ENCODE measurements around the gene POGLUT3.
A peak's percentile ranks its signal among the peaks of the same experiment; 100 is the strongest.

The POGLUT3 gene, protein sequence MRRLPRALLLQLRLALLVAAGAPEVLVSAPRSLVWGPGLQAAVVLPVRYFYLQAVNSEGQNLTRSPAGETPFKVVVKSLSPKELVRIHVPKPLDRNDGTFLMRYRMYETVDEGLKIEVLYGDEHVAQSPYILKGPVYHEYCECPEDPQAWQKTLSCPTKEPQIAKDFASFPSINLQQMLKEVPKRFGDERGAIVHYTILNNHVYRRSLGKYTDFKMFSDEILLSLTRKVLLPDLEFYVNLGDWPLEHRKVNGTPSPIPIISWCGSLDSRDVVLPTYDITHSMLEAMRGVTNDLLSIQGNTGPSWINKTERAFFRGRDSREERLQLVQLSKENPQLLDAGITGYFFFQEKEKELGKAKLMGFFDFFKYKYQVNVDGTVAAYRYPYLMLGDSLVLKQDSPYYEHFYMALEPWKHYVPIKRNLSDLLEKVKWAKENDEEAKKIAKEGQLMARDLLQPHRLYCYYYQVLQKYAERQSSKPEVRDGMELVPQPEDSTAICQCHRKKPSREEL

DNA sequence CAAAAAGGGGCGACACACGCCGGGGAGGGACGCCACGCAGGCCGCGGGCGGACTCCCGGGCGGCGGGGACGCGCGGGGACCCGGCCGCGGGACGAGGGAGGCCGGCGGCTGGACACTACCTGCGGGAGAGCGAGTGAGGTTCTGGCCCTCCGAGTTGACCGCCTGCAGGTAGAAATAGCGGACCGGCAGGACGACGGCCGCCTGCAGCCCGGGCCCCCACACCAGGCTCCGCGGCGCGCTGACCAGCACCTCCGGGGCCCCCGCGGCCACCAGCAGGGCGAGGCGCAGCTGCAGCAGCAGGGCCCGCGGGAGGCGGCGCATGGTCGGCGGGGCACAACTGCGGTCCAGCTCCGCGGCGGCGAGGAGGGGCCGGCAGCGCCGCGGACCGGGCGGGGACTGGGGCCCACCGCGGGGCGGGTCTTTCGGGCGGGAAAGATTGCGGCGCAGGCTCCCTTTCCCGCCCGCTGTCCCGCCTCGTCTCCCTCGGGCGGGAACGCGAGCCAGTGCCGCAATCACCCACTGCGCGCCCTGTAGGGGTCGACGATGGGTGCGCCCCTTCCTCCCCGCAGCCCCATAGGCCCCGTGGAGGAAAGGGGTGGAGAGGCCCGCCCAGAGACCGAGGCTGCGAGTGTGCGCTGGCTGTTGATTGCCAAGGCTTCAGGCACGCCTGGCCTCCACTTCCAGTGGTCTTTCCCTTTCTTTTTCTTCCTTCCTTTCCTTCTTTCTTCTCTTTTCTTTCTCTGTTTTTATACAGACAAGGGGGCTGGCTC, at the start of gene POGLUT3:
POGLUT3 (minus strand) TSS at position 339 of the 770 bp plus-strand sequence; CDS start at position 321, 18 bp downstream.
- peak; percentile 65 for DNase-seq

DNA sequence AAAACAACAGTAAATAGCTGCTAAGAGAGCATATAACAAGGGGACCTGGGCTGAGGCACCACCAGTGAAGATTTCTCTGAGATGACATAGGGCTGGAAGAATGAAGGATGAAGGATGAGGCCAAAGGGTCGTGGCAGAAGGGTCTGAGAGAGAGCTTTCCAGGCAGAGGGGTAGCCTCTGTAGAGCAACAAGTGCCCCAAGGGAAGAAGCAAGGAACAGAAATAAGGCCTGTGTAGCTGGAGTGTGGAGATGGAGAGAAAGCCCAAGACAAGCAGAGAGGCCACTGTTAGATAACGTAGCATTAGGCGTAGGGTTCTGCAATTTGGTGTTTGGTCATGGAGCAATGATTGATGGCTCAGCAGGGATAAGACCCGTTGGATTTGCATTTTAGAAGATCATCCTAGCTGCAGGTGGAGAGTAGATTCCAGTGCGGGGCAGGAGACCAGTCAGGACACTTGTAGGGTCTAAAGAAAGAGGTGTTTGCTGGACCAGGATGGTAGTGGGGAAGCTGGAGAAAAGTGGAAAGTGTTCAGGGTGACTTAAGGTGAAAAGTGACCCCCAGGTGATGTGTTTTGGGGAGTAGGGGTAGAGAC, 47.8 kb upstream of the POGLUT3 start:
- DNase-seq, result no peak

DNA sequence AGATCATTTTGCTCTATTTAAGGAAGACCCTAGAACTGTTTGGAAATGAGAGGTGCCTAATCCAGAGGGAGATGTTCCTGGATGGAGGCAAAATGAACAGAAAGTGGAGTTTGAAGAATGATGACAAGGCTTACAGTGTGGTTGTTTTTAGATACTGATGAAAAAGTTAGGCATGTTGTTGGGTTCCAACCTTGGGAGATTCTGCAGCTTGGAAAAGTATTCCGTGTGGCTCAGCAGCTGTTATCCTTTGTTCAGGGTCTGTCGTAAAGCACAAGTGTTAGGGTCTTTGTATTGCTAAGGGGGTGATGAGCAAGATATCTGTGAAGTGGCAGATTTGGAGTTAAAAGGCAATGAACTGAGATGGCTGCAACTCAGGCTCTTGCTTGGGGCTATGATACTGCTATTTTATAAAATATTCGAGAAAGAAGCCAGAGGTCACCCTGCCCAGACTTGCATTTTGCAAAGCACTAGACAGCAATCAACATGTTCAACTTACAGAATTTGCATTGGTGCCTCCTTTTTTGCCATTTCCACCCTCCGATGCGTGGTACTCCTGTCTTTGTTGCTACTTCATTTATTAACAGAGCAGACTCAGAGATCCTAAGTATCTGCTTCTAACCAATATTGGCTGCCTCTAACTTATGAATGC, 45.3 kb upstream of the POGLUT3 start:
- DNase-seq, result no peak

DNA sequence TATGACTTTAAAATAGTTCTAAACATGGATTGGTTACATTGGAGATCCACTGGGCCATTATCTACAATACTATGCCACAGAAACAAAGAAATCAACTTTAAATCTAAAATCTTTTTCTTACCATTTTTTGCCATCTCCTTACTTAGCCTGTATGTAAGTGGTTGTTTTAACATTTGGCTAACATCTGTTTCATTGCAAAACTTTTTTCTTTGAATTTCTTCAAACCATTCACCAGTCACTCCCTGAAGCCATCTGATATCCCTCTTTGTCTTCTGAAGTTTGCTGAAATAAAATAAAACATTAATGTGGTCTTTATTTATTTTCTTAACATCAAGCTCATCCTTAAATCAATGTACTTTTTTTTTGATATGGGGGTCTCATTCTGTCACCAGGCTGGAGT, 43.3 kb upstream of the POGLUT3 start:
- no peak for DNase-seq

DNA sequence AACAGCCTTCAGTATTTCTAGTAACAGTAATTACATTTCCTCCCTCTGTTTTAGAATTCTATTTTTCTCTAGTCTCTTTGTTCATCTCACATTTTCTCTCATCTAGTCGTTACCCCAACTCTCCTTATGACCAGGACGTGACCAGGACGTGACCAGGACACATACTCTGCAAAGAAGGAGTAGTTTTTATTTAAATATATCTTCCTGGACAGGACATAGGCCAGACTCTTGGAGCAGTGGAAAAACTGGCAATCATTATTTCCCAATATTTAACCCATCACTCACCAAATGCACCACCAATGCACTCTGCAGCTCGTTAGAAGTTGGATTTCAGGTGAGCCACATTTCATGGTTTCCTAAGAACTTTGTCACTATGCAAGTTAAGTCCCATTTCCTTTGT, 40.3 kb upstream of the POGLUT3 start:
- no peak for DNase-seq

DNA sequence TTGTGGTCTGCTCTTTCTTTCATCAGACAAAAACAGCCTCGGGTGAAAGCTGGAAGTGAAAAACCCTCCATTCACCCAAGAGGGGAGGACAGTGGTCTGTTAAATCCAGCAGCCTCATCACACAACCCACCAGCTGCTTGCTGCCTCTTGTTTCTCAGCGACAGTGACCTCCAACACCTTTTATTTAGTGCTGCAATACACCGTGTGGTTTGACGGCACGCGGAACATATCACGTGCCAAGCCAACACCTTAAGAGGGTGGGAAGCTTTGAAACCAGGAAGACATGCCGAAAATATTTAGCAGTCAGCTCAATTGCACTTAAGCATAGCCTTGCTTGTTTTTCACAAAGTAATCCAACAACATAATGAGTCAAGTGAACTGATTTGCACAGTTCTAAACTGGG, 39.8 kb upstream of the POGLUT3 start:
- peak; percentile 22 for DNase-seq

DNA sequence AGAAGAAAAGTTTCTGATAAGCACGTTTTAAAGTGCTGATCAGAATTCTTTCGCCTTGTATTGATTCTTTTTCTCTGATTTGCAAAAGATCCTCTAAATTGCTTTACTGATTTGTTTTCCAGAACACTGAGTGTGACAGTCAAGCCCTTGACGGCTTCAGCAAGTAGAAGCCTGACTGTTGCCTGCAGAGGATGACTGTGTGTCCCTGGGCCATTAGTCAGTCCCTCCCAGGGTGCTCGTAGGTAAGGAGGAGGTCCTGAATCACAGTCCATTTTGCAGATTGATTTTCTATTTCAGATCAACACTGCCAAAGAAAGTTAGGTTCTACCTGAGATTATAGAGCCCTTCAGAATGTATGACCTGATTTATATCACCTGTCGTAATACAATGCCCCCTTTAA, 38.6 kb upstream of the POGLUT3 start:
- no peak for DNase-seq

DNA sequence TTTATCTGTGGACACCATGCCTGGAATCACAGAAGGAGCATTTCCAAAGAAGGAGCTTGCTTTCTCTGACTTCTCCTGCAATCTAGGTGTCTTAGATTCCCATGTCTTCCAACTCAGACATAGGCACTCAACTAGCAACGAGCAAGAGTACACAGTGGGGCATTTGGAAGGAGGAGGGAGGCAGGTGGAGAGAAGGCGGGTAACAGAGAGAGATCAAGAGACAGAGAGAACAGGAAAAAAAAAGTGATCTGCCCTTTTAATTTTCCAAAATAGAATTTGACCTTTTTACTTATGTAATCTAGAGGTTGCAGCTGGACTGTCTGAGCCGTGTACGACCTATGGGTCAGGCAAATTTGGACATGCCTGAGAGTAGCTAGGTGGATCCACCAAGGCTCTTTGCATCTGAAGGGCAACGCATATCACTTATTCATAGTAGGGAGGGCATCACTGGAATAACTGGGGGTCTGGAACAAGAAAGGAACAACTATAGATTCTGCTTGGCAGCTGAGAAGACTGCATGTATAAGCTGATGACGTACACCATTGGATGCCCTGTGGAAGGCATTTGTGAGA, 37.3 kb upstream of the POGLUT3 start:
- no peak for DNase-seq

DNA sequence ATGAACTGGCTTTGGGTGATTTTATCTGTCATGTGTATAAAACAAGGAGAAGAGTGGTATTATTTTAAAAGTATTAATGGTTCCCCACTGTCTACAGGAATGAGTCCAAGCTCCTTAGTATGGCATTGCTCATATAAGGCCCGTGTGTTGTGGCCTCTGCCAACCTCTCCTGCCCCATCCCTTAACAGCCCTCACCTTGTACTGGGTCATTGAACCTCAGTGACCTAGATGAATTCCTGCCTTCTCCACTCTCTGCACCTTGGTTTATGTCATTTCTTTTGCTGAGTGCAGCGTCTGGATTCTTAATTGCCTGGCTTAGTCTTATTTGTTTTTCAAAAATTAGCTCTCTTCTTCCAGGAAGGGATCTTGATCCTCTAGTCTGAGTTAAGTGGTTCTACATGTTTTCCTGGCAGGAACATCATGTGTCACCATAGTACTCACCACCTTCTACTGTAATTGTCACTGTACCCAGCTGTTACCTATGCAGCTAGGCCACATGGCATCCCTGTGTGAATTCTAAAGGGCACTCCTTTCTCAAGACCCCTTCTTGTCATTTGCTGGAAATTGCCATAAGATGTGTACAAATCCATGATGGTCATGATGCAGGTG, 36.2 kb upstream of the POGLUT3 start:
- no peak for DNase-seq

DNA sequence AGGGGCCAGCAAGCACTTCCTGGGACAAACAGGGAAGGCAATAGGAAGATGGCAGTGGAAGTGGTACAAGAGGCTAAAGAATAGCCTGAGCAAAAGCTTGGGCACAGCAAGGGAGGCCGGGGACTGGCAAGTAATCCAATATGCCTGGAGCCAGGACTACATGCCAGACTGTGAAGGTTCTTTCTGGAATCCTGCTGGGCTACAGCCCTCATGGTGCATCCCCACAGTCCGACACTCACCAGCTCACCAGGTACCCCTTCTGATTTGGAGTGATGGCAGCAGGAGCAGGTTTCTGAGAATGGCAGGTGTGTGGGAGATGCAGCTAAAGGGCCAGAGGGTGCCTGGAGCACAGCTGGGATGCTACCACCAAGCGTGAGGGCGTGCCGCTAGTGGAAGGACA, 32.2 kb upstream of the POGLUT3 start:
- no peak for DNase-seq

DNA sequence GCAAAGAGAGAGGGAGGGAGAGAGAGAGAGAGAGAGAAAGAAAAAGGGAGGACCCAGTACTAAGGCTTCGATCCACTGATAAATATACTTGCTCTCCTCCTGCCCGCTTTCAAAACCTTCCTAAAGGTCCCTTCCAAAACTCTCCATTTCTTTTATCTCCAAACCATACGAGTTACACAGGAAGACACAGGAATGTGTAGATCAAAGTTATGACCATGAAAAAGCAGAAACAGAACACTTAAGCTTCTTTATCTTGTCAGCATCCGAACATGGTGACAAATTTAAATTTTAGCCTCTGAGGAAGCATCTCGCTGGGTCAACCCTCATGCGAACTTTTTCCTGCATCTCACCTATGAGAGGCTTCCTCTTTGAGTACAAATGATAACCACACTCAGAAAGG, 29.2 kb upstream of the POGLUT3 start:
- DNase-seq, result no peak

DNA sequence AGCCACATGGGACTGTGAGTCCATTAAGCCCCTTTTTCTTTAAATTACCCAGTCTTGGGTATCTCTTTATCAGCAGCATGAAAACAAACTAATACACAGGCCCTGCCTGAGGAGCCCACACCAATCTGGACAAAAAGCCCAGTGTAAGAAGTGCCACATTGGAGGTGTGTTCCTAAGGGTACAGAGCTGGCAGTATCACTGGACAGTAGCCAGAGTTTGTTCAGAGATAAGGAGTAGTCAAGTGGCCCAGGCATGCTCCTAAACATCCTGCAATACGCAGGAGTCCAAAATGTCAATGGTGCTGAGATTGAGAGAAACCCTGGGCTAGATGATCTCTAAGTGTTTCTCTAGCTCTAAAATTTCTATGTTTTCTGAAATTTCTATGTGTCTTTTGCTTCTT, 27.0 kb upstream of the POGLUT3 start:
- DNase-seq, result no peak

DNA sequence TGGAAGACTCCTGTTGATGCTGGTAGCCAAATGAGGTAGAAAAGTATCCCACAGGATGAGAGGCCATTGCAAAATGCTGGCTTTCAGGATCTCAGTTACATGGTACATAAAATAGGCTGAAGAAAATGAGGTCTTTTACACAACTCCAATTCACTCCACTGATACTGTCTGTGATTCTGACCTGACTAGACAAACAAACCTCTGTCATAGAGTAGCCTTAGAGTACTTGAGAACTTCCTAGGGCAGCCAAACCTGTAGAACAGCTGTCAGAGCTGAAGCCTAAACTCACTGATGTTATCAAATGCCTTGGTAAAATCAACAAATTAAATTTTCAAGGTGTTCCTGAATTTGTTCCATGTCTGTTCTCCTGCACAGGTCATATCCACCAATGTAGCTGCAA, 26.2 kb upstream of the POGLUT3 start:
- no peak for DNase-seq

DNA sequence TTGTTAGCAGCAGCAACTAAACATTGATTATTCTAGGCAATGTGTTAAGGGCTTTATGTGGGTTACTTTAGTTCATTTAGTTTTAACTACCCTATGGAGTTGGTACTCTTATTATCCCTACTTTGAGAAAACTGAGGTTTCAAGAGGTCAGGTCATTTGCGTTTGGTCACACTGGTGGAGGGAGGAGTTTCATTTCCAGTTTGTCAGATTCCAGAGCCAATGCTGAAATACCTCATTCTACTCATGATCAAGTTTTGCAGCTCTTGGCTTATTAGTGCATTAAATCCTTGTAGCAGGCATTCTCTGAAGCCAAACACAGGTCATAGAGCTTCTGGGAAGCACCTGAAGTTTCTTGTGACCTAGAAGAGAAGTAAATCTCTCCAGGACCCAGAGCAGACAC, 24.1 kb upstream of the POGLUT3 start:
- DNase-seq, result no peak

DNA sequence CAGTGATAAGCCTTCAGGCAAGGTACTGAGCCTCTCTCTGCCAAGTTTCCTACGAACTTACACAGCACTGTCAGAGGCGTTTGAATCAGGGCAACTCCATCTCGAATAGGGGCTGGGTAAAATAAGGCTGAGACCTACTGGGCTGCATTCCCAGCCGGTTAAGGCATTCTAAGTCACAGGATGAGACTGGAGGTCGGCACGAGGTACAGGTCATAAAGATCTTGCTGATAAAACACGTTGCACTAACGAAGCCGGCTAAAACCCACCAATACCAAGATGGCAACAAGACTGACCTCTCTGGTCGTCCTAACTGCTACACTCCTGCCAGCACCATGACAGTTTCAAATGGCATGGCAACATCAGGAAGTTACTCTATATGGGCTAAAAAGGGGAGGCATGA, 20.4 kb upstream of the POGLUT3 start:
- no peak for DNase-seq

DNA sequence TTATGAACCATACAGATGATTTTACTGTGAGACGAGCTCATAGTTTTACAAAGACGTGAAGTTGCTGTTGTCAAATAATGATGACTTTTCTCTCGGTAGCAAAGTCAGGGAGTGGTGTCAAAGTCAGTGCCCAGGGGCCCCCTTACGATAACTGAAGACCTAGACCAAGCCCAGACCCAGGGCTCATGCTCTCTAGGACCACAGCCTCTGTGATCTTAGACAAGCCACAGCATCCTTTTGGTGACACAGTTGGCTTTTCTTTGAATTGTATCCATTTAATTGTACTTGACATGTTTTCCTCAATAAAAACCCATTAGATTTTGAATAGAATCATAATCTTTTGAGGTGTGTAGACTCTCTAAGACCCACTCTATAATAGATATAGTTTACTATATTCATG, 17.9 kb upstream of the POGLUT3 start:
- no peak for DNase-seq

DNA sequence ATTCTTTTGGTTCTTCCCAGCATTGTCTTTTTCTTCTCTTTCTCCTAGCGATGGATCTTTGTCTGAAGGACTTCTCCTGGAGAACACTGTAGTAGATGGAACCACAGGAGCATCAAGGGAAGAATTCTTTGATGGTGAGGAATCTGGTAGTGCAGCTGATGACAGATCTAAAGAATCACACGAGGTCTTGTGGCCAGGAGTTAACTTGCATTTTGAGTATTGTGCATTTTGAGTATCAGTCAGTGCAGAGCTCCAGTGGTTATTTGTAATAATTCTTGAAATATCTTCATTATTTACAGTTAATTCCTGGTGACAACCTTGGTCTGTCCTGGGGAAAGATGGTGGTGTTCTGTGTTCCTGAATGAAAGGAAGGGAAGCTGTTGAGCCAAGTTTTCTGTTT, 14.5 kb upstream of the POGLUT3 start:
- DNase-seq, result no peak

DNA sequence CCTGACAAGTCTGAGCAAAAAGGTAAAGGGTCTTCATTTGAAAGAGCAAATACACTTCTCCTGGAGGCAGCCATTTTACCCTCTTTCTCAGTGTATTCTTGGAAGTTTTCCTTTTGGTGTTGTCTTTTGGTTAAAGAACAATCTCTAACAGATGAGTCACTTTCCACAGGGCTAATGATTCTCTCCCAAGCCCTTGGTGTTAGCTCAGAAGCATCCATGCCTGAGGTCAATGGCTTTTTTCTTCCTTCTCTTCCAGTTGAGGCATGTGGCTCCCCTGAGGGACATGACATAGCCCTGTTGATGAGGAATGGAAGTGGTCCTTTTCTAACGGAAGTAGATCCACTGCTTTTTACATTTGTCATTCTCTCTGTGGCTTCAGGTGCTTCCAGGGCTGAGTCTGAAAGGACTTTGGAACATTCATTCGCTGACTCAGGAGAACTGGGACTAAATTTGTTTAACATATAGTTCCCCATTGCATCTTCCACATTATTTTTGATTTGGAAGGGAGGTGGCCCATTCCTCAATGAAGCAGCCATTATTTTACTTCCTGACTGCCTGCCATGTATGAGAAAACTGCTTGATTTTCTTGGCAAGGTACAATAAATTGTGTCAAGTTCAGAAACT, 13.8 kb upstream of the POGLUT3 start:
- DNase-seq, result no peak

DNA sequence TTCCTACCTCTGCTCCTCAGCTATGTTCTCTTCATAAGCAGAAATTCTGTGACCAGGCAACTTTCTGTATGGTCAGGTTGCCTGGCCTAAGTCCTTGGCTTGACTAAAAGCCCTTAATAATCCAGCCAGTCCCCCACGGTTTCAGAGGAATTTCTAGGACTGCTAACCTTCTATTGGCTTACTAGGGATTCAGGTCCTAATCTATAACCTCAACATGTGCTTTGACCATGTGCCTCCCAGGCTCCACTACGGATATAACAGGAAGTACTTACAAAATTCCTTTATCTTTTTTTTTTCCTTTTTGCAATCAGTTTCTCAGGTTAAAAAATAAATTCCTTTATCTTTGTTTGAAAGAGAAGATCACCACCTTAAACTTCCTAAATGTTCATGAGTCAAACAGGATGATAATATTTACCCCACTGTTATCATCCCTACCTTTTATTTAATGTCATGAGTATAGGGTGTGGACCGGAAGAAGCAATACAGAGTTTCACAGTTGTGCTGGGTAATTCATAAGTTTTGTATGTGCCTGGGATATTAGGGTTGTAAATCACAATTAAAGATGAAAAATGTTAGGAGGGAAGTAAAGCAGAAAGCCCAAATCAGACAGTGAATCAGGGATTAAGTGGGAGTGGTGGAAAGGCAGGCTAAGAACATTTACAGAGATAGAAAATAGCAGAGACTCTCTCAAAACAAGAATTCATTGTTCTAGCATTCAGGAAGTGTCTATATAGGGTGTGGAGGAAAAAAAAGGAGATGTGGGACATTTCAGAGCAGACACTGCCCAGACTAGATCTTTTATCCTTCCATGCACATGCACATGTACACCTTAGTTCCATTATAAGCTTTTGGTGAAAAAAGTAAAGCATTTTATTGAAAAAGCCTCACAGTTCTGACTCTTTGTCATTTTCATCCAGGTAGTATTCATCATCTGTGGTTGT, 10.7 kb upstream of the POGLUT3 start:
- peak; percentile 5 for DNase-seq

DNA sequence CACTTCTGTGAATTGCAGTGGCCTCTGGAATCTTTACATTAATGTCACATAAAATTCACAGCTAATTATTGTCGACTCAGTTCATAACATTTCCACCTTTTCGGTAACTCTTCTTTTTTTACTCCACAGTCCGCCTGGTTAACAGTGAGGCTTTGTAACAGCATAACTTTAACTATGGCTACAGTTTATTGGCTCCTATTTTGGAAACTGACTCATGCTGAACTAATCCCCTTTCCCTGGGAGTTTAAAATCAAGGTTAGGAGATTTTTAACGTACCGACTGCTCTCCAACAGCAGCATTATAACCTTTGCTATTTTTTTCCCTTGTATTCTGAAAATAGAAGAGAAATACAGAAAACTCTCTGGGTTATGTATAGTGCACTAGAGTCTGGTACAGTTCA, 3.2 kb upstream of the POGLUT3 start:
- DNase-seq, result no peak

DNA sequence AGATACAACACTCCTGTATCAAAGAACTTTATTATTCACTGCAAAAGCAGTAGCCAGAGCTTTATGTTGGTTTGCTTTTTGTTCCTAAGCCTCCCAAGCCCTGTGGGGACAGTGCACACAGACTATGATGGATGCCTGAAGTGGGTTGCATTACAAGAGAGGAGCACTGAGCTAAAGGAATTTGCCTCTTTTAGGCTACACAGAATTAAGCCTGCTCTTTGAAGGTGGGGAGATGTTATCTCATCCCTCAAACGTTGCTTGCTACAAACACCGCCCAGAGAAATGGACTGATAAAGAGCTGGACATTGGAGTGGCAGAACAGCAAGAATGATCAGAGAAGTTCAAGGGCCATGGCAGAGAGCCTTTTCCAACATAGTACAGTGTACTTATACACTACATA, 2.5 kb upstream of the POGLUT3 start:
- no peak for DNase-seq
